OCI-LY1 (cell line): ENCODE measurements around the gene PXN.

ENCODE experiments used
- CTCF ChIP-seq: fragments of 200-600 bp; sonication (generic), shearing (Covaris generic); IDR thresholded peaks from 2 replicates; pipeline ENCODE4 v1.5.1; 2017; ENCODE audit warnings: mild to moderate bottlenecking, antibody characterized with exemption, low read length, moderate library complexity, mixed read lengths
- EZH2 ChIP-seq: fragments of 200-600 bp; sonication (generic), shearing (Covaris generic); IDR thresholded peaks from 2 replicates; pipeline ENCODE4 v1.8.0; 2017; ENCODE audit warnings: borderline replicate concordance, mixed run types, mild to moderate bottlenecking, antibody characterized with exemption, low read length, moderate library complexity, mixed read lengths

GRCh38 chr12:120237360-120238171, 28.0 kb downstream of the PXN start:
- TF ChIP-seq CTCF (no peak), EZH2 (no peak)
